GM12878 (cell line): Measurements from ENCODE around the gene JAKMIP1. TPM values are rescaled to one million over a fixed set of nuclear protein-coding genes. Genes with fewer than 3 reads are reported as not detected.

Source experiments
- ATAC-seq: fragments of 200-7000 bp; cut with Tn5 transposase; 3 replicates; pipeline ENCODE4 v1.9.1; 2020; ENCODE audit warnings: mild to moderate bottlenecking, moderate library complexity
- BruUV-seq: library from RNA; stranded (reverse); fragments of 400-500 nt; replicated peaks from 2 replicates; lab custom pipeline; 2021; lab: Mats Ljungman, UMichigan
- CTCF ChIA-PET: fragments of 300-600 bp; sonication (Branson Sonifier 250); formaldehyde crosslinking; extraction: SDS; loops from one replicate; lab custom pipeline; 2021; ENCODE audit warnings: inconsistent platforms; lab: Yijun Ruan, JAX
- POLR2A ChIA-PET: fragments of 350-600 bp; formaldehyde crosslinking; extraction: SDS; loops from one replicate; lab custom pipeline; 2021; ENCODE audit warnings: inconsistent platforms; lab: Charles Lee
- RAD21 ChIA-PET: fragments of 300-600 bp; sonication (Branson Sonifier 250); formaldehyde crosslinking; loops from one replicate; lab custom pipeline; 2023; ENCODE audit warnings: antibody characterized with exemption; ENCODE audit not compliant: unreplicated experiment; lab: Charles Lee
- SMC1A ChIA-PET: fragments of 300-600 bp; sonication (Branson Sonifier 250); formaldehyde crosslinking; loops from one replicate; lab custom pipeline; 2023; ENCODE audit not compliant: unreplicated experiment, uncharacterized antibody; lab: Charles Lee
- DNase-seq: peaks from one replicate; pipeline ENCODE4 v3.0.0-alpha.2; 2011; ENCODE audit warnings: low read depth, low spot score
- FAIRE-seq: peaks from 3 replicates; lab custom pipeline; 2011; peaks lifted over from hg19 to GRCh38; lab: Jason Lieb, UNC
- H2AFZ ChIP-seq: 2 replicates; pipeline ENCODE4 v1.6.0; 2011; ENCODE audit warnings: low read depth, low read length, control low read depth; ENCODE audit not compliant: control insufficient read depth
- H3K27ac ChIP-seq: 2 replicates; pipeline ENCODE4 v1.5.1; 2011; ENCODE audit warnings: control low read depth; ENCODE audit not compliant: control insufficient read depth, insufficient read depth
- H3K27me3 ChIP-seq, 2 experiments: replicated peaks in 1 of 2; 2 replicates each; pipeline versions ENCODE4 v1.6.0 to v1.6.1; 2011; ENCODE audit warnings: low read length in 1 of 2; ENCODE audit not compliant: control insufficient read depth in 2 of 2, insufficient read depth in 2 of 2
- H3K36me3 ChIP-seq, 2 experiments: 2 replicates each; pipeline ENCODE4 v1.5.1; 2011; ENCODE audit warnings: low read length in 1 of 2; ENCODE audit not compliant: control insufficient read depth in 2 of 2, insufficient read depth in 2 of 2
- H3K4me1 ChIP-seq: 2 replicates; pipeline ENCODE4 v1.6.1; 2011; ENCODE audit warnings: mild to moderate bottlenecking, low read length, moderate library complexity, mixed read lengths; ENCODE audit not compliant: control insufficient read depth, insufficient read depth
- H3K4me2 ChIP-seq: 2 replicates; pipeline ENCODE4 v1.6.0; 2011; ENCODE audit warnings: control low read depth; ENCODE audit not compliant: control insufficient read depth, insufficient read depth
- H3K4me3 ChIP-seq: fragments of 200-600 bp; sonication (generic); 2 replicates; pipeline ENCODE4 v1.5.1; 2016
- H3K79me2 ChIP-seq: 2 replicates; pipeline ENCODE4 v1.6.0; 2011; ENCODE audit warnings: low read length; ENCODE audit not compliant: control insufficient read depth, insufficient read depth
- H3K9ac ChIP-seq: 2 replicates; pipeline ENCODE4 v1.8.0; 2011; ENCODE audit warnings: low read length, control low read depth, mixed read lengths; ENCODE audit not compliant: control insufficient read depth, insufficient read depth
- H3K9me3 ChIP-seq: replicated peaks from 3 replicates; pipeline ENCODE4 v1.5.1; 2011; ENCODE audit warnings: mild to moderate bottlenecking, low read length; ENCODE audit not compliant: control insufficient read depth, insufficient read depth
- H4K20me1 ChIP-seq: 2 replicates; pipeline ENCODE4 v1.6.0; 2011; ENCODE audit not compliant: control insufficient read depth, insufficient read depth
- CREB1 ChIP-seq: IDR thresholded peaks from 2 replicates; pipeline ENCODE4 v1.6.1; 2012; ENCODE audit warnings: low read depth, mild to moderate bottlenecking, inconsistent platforms
- HCFC1 ChIP-seq: fragments of 150-350 bp; IDR thresholded peaks from 2 replicates; pipeline ENCODE4 v1.6.1; 2014; ENCODE audit warnings: low read length
- HDAC6 ChIP-seq: fragments of 200-600 bp; sonication (generic); IDR thresholded peaks from one replicate; pipeline ENCODE4 v1.8.0; 2017; ENCODE audit warnings: antibody characterized with exemption; ENCODE audit not compliant: unreplicated experiment
- HDGF ChIP-seq: fragments of 450-650 bp; IDR thresholded peaks from 2 replicates; pipeline ENCODE4 v1.6.1; 2016; ENCODE audit warnings: antibody characterized with exemption
- JUNB ChIP-seq: IDR thresholded peaks from 2 replicates; pipeline ENCODE4 v1.6.1; 2016; ENCODE audit warnings: antibody characterized with exemption, mild to moderate bottlenecking
- NFIC ChIP-seq: IDR thresholded peaks from 2 replicates; pipeline ENCODE4 v1.6.1; 2012; ENCODE audit warnings: low read depth, mild to moderate bottlenecking, inconsistent platforms, low read length, moderate library complexity
- NFYA ChIP-seq: IDR thresholded peaks from 2 replicates; pipeline ENCODE4 v1.6.1; 2011; ENCODE audit warnings: low read depth, mild to moderate bottlenecking, low read length, improper control_type of control experiment, borderline replicate concordance
- NR2C2 ChIP-seq: IDR thresholded peaks from 2 replicates; pipeline ENCODE4 v1.6.1; 2011; ENCODE audit warnings: borderline replicate concordance, low read depth; ENCODE audit not compliant: control insufficient read depth, insufficient read length
- NR2F1 ChIP-seq: fragments of 450-650 bp; conservative IDR thresholded peaks from 2 replicates; pipeline ENCODE4 v1.6.1; 2017; ENCODE audit warnings: mild to moderate bottlenecking
- POLR2AphosphoS5 ChIP-seq: IDR thresholded peaks from 2 replicates; pipeline ENCODE4 v1.6.1; 2011; ENCODE audit warnings: mild to moderate bottlenecking, low read length, inconsistent platforms
- SIN3A ChIP-seq: IDR thresholded peaks from 2 replicates; pipeline ENCODE4 v1.6.1; 2012; ENCODE audit warnings: low read depth, low read length, improper control_type of control experiment
- SMAD1 ChIP-seq: fragments of 450-650 bp; IDR thresholded peaks from 2 replicates; pipeline ENCODE4 v1.6.1; 2018; ENCODE audit warnings: mild to moderate bottlenecking, low read depth; ENCODE audit not compliant: partially characterized antibody
- SRF ChIP-seq, 2 experiments: IDR thresholded peaks; 2 replicates each; pipeline ENCODE4 v1.6.1; 2011; ENCODE audit warnings: low read depth in 2 of 2, low read length in 2 of 2, mild to moderate bottlenecking in 1 of 2, moderate library complexity in 1 of 2
- STAT1 ChIP-seq: fragments of 450-650 bp; conservative IDR thresholded peaks from 2 replicates; pipeline ENCODE4 v1.6.1; 2014; ENCODE audit warnings: antibody characterized with exemption, mild to moderate bottlenecking
- TBL1XR1 ChIP-seq: IDR thresholded peaks from 2 replicates; pipeline ENCODE4 v1.6.1; 2012; ENCODE audit warnings: low read depth, low read length, improper control_type of control experiment
- ZSCAN29 ChIP-seq: fragments of 450-650 bp; IDR thresholded peaks from 2 replicates; pipeline ENCODE4 v1.6.1; 2017; ENCODE audit warnings: mild to moderate bottlenecking, moderate library complexity
- WGBS: methylation state at CpG from one replicate; pipeline ENCODE4 v1.1.6; 2016; ENCODE audit warnings: low lambda C conversion rate; ENCODE audit not compliant: insufficient replicate concordance, insufficient coverage; ENCODE audit errors: missing lambda C conversion rate; 5-methylcytosine and 5-hydroxymethylcytosine counted together
- in situ Hi-C: fragments of 300-500 bp; cut with MboI; formaldehyde crosslinking; loops from 9 replicates; pipeline ENCODE4 v1.14.3; 2018; ENCODE audit warnings: mixed read lengths
- intact Hi-C: fragments of 100-400 bp; cut with micrococcal nuclease; formaldehyde crosslinking; loops from one replicate; pipeline ENCODE4 v1.14.2; 2022; ENCODE audit not compliant: unreplicated experiment
- polyA plus RNA-seq, 11 experiments: library from polyadenylated mRNA; depleted of rRNA in 4 of 11; unstranded in 6 of 11; stranded (reverse) in 5 of 11; fragments of >200 nt; fragmentation: Nextera tagmentation in 4 of 11; fragmentation: Illumina TruSeq in 1 of 11; extraction: Ambion mirVana in 4 of 11; extraction: Trizol in 1 of 11; gene quantifications; 1 replicate in 1 of 11; 2 replicates in 10 of 11; pipeline versions ENCODE4 v1.2.1 to v1.2.3, GENCODE V29; 2011 to 2016; ENCODE audit warnings: inconsistent platforms in 2 of 11, missing spikeins in 2 of 11, low read depth in 1 of 11
- total RNA-seq, 4 experiments: library from RNA; depleted of rRNA in 3 of 4; stranded (reverse); fragments of >200 nt in 3 of 4; fragmentation: Illumina TruSeq in 1 of 4; extraction: Trizol in 1 of 4; gene quantifications; 2 replicates each; pipeline versions ENCODE4 v1.2.1 to v1.2.3, GENCODE V29; 2013 to 2021

The JAKMIP1 gene
- total and polyA plus RNA-seq, 10 of the 15 experiments (the other 5 are each of a cell fraction or from before 2014, with no cell fraction given): 0.52 to 16.7 (median 12.3) TPM

- Histone ChIP-seq H3K27ac (no peak overlapping the region), H3K4me1 (peaks cover 39% of the 10 kb centered on the region), H3K9ac (no peak overlapping the region), H3K9me3 (no peaks in the 10 kb centered on the region), H3K27me3 (no peaks in the 10 kb centered on the region), H4K20me1 (no peaks in the 10 kb centered on the region), H3K4me3 (no peak overlapping the region), H2AFZ (no peak overlapping the region), H3K79me2 (peaks cover 2% of the 10 kb centered on the region; the same call in 1 of the 2 replicates), H3K36me3 (peaks cover 0 to 2% of the 10 kb centered on the region in 2 experiments; a peak in 2 of 4 replicates), H3K4me2 (no peak overlapping the region)
- RAD21 ChIA-PET: interaction anchor here (0.9 to 3.5 kb wide), 6 partner anchors 8 to 192 kb away, joined by 3 to 39 read pairs (median 6); partner anchors contain the start of gene JAKMIP1
- TF ChIP-seq JUNB: no peak
- no peak for TF ChIP-seq TBL1XR1
- no peak for TF ChIP-seq POLR2AphosphoS5
- no peak for TF ChIP-seq NFYA
- TF ChIP-seq NR2F1: no peak
- no peak for TF ChIP-seq ZSCAN29
- no peak for TF ChIP-seq CREB1
- no peak for TF ChIP-seq NR2C2
- no peak for TF ChIP-seq HDGF
- no peak for TF ChIP-seq HDAC6
- no peak for TF ChIP-seq SMAD1
- no peak for TF ChIP-seq HCFC1
- TF ChIP-seq STAT1: no peak
- no peak for TF ChIP-seq SIN3A
- no peak for TF ChIP-seq NFIC
- no peak for TF ChIP-seq SRF (IDR thresholded peaks at IDR 0.05; ENCODE audit: low read depth in 2 of 2, low read length in 2 of 2)
- in situ Hi-C loops: loop anchor here (10.0 kb wide), 1 partner anchor 1584 kb away; no protein-coding TSS in a partner anchor
- no peak for DNase-seq
- intact Hi-C loops: no loop called here
- POLR2A ChIA-PET: interaction anchor here (3.9 kb wide), 1 partner anchor 9 kb away, joined by 28 read pairs; no protein-coding TSS in a partner anchor
- no TSS peak for BruUV-seq
- WGBS: 74% methylated on average over 8 of the region's 8 CpGs
- CTCF ChIA-PET: interaction anchor here (1.0 to 3.7 kb wide), 6 partner anchors 9 to 59 kb away, joined by 3 to 34 read pairs (median 10); no protein-coding TSS in a partner anchor
- SMC1A ChIA-PET: interaction anchor here (1.0 to 2.4 kb wide), 3 partner anchors 10 to 193 kb away, joined by 3 to 35 read pairs (median 5); no protein-coding TSS in a partner anchor
- no peak for FAIRE-seq
- ATAC-seq: no peak
Observed at GRCh38 chr4:6190486-6190885, 9.9 kb downstream of the JAKMIP1 start.
